Suprapubic skin (tissue), 4 donors: ENCODE measurements around the gene FOXL2. TPM values are rescaled to one million over a fixed set of nuclear protein-coding genes. Genes with fewer than 3 reads are reported as not detected.

Source experiments
- DNase-seq, 2 donors: peaks; one replicate each; pipeline ENCODE4 v3.0.0-alpha.2; 2019; ENCODE audit warnings: low spot score in 2 of 2
- H3K27ac ChIP-seq: fragments of 200-600 bp; sonication (generic); one replicate; pipeline ENCODE4 v1.5.1; 2019
- H3K27me3 ChIP-seq: fragments of 200-600 bp; sonication (generic); one replicate; pipeline ENCODE4 v1.5.1; 2019
- H3K36me3 ChIP-seq: fragments of 200-600 bp; sonication (generic); one replicate; pipeline ENCODE4 v1.5.1; 2019
- H3K4me1 ChIP-seq: fragments of 200-600 bp; sonication (generic); one replicate; pipeline ENCODE4 v1.5.1; 2019
- H3K4me3 ChIP-seq: fragments of 200-600 bp; sonication (generic); one replicate; pipeline ENCODE4 v1.5.1; 2019; ENCODE audit warnings: mild to moderate bottlenecking
- H3K9me3 ChIP-seq: fragments of 200-600 bp; sonication (generic); one replicate; pipeline ENCODE4 v1.5.1; 2019
- CTCF ChIP-seq, 2 donors: fragments of 200-600 bp in 1 of 2; fragments of 450-650 bp in 1 of 2; sonication (generic) in 1 of 2; IDR thresholded peaks; one replicate each; pipeline ENCODE4 v1.5.1; 2016 to 2019; ENCODE audit warnings: antibody characterized with exemption in 2 of 2, mild to moderate bottlenecking in 1 of 2, moderate library complexity in 1 of 2
- EP300 ChIP-seq: sonication (generic); formaldehyde crosslinking; IDR thresholded peaks from one replicate; pipeline ENCODE4 v1.6.1; 2017; ENCODE audit warnings: antibody characterized with exemption
- POLR2A ChIP-seq, 2 donors: fragments of 450-650 bp; IDR thresholded peaks; one replicate each; pipeline ENCODE4 v1.6.1; 2017; ENCODE audit warnings: antibody characterized with exemption in 2 of 2, mild to moderate bottlenecking in 2 of 2, moderate library complexity in 2 of 2
- POLR2AphosphoS5 ChIP-seq, 3 donors: sonication (generic); formaldehyde crosslinking; IDR thresholded peaks; one replicate each; pipeline ENCODE4 v1.6.1; 2017; ENCODE audit warnings: antibody characterized with exemption in 3 of 3
- WGBS: methylation state at CpG from one replicate; pipeline ENCODE4 v1.1.5; 2018; 5-methylcytosine and 5-hydroxymethylcytosine counted together
- total RNA-seq, 4 donors: library from RNA; depleted of rRNA; stranded (reverse); fragments of >200 nt; gene quantifications; one replicate each; pipeline ENCODE4 v1.1.0, GENCODE V29; 2016

FOXL2 gene
- total RNA-seq, 4 donors from 2014 or later = 0.30 TPM; not detected in 3

- Histone ChIP-seq H3K9me3 (peaks cover 5% of the 10 kb centered on the region), H3K36me3 (no peaks in the 10 kb centered on the region), H3K27me3 (peaks cover 56% of the 10 kb centered on the region), H3K4me3 (no peak overlapping the region), H3K4me1 (peaks cover 7% of the 10 kb centered on the region), H3K27ac (no peak overlapping the region)
- 95% methylated on average over 2 of the region's 2 CpGs for WGBS
- no peak for DNase-seq
- TF ChIP-seq POLR2A (IDR thresholded peaks at IDR 0.05) = no peak
- TF ChIP-seq CTCF (IDR thresholded peaks at IDR 0.05) = no peak
- TF ChIP-seq POLR2AphosphoS5 (IDR thresholded peaks at IDR 0.05) = no peak
- no peak for TF ChIP-seq EP300
Measured at GRCh38 chr3:138964264-138964663, 17.3 kb upstream of the FOXL2 start.

DNA sequence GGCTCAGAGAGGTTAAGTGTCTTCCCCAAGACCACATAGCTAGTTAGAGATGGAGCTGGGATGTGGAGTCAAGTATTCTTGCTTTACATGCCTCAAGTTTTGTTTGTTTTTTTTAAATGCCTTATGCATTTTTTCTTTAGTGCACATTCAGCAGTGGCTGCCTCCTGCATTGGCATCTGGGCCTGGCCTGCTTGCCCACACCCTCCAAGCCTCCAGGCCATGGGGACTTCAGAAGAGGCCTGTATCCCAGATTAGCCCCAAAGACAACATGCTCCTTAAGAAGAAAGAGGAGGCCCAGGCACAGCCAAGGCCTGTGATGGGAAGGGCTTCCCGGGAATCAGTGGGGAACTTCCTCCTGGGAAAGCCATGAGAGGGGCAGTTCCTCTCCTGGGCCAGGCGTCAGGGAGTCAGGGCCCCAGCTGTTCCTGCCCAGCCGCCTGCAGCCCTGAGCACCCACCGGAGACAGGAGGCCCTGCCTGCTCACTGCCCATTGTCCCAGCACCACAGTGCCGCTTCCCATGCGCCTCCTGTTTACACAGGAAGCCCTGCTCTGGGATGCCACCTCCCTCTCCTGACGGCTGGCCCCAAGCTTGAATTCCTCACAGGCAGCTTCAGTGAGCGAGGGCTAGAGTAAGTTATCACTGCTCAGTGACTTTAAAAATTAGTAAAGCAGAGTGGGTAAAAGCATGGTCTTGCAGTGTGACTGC is 16.1 kb upstream of the FOXL2 start:
- Histone ChIP-seq H3K4me1 (peaks cover 7% of the 10 kb centered on the region), H3K27me3 (peaks cover 65% of the 10 kb centered on the region), H3K4me3 (no peak overlapping the region), H3K9me3 (peaks cover 5% of the 10 kb centered on the region), H3K27ac (no peak overlapping the region), H3K36me3 (no peaks in the 10 kb centered on the region)
- DNase-seq = no peak
- WGBS = 71% methylated on average over 8 of the region's 8 CpGs
- TF ChIP-seq POLR2A (IDR thresholded peaks at IDR 0.05) = no peak
- TF ChIP-seq EP300 = no peak
- TF ChIP-seq POLR2AphosphoS5 (IDR thresholded peaks at IDR 0.05) = no peak
- no peak for TF ChIP-seq CTCF (IDR thresholded peaks at IDR 0.05)

- no peak overlapping the region for H3K4me3 ChIP-seq
Measured at GRCh38 chr3:138960417-138960852, 13.5 kb upstream of the FOXL2 start.

DNA sequence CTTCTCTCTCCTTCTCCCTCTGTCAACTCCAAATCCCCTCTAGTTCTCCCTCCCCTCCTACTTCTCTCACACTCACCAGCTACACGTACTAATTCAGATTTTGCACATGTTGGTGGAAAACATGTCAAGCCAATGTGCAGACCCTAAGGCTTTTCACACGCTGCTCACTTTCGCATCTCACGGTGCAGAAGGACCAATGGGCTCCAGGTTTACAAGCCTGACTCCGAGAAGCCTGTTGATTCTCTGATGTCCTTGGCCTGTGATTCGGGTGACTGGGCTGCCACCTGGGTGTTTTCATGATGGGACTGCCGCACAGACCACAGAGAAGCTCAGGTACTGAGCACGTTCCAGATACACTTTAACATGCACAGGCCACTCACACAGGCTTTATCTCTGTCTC is 3.8 kb upstream of the FOXL2 start:
- H3K9me3 ChIP-seq = no peaks in the 10 kb centered on the region
- H3K4me1 ChIP-seq = peaks cover 30% of the 10 kb centered on the region
- TF ChIP-seq POLR2A (IDR thresholded peaks at IDR 0.05) = no peak
- no peak for TF ChIP-seq POLR2AphosphoS5 (IDR thresholded peaks at IDR 0.05)
- no peak for TF ChIP-seq EP300
- TF ChIP-seq CTCF (IDR thresholded peaks at IDR 0.05) = no peak
- DNase-seq = peak in 1 of 2 donors; percentile 54
- no peaks in the 10 kb centered on the region for H3K36me3 ChIP-seq
- H3K27me3 ChIP-seq = peaks cover 92% of the 10 kb centered on the region
- no peak overlapping the region for H3K4me3 ChIP-seq
- 92% methylated on average over 8 of the region's 8 CpGs for WGBS
- no peak overlapping the region for H3K27ac ChIP-seq

More at GRCh38 chr3:138960417-138960852, 13.5 kb upstream of the FOXL2 start:
- 6% methylated on average over 17 of the region's 36 CpGs for WGBS
- no peak for DNase-seq
- Histone ChIP-seq H3K27me3 (peaks cover 68% of the 10 kb centered on the region), H3K27ac (no peak overlapping the region), H3K36me3 (no peaks in the 10 kb centered on the region), H3K9me3 (peaks cover 5% of the 10 kb centered on the region), H3K4me1 (peaks cover 7% of the 10 kb centered on the region)
- TF ChIP-seq POLR2AphosphoS5 (IDR thresholded peaks at IDR 0.05) (no peak), CTCF (IDR thresholded peaks at IDR 0.05) (no peak), POLR2A (IDR thresholded peaks at IDR 0.05) (no peak), EP300 (no peak)

DNA sequence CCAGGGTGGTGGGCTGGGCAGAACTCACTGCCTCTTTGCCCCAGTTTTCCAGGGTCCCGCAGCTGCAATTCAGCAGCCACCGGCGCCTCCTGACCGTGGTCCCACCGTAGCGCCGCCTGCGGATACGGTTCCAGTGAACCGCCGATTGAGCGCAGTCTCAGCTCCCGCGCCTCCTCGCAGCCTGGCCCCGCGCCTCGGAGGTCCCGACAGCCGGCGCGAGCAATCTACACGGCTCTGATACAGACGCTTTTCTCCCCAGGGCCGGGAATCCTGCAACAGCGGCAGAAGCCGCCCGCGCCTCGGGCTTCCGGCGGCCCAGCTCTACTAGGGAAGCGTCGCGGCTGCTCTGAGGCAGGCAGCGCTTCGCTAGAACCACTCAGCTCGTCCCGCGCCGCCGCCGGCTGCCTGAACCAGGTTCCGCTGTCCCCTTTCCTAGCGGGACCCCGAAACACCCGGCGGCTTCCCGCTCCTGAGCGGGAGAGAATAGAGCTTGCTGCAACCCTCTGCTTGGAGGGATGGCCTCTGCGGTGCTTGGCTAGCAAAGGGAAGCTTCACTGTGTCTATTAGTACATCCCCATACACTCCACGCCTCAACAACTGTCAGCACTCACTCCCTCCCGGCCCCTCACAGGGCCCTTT is 3.2 kb upstream of the FOXL2 start:
- 3% methylated on average over 27 of the region's 53 CpGs for WGBS
- H3K4me3 ChIP-seq = peak overlapping the region; percentile 36
- no peaks in the 10 kb centered on the region for H3K9me3 ChIP-seq
- peaks cover 92% of the 10 kb centered on the region for H3K27me3 ChIP-seq
- no peak overlapping the region for H3K27ac ChIP-seq
- peaks cover 35% of the 10 kb centered on the region for H3K4me1 ChIP-seq
- peak in 1 of 2 donors; percentile 73 for DNase-seq
- no peaks in the 10 kb centered on the region for H3K36me3 ChIP-seq
- no peak for TF ChIP-seq EP300
